Amniotic epithelial cell (primary cell): ENCODE data around the gene BTG4.

Experiments used
- DNase-seq: peaks from one replicate; pipeline ENCODE4 v3.0.0-alpha.2; 2010; ENCODE audit warnings: low read depth

BTG4 gene

DNA sequence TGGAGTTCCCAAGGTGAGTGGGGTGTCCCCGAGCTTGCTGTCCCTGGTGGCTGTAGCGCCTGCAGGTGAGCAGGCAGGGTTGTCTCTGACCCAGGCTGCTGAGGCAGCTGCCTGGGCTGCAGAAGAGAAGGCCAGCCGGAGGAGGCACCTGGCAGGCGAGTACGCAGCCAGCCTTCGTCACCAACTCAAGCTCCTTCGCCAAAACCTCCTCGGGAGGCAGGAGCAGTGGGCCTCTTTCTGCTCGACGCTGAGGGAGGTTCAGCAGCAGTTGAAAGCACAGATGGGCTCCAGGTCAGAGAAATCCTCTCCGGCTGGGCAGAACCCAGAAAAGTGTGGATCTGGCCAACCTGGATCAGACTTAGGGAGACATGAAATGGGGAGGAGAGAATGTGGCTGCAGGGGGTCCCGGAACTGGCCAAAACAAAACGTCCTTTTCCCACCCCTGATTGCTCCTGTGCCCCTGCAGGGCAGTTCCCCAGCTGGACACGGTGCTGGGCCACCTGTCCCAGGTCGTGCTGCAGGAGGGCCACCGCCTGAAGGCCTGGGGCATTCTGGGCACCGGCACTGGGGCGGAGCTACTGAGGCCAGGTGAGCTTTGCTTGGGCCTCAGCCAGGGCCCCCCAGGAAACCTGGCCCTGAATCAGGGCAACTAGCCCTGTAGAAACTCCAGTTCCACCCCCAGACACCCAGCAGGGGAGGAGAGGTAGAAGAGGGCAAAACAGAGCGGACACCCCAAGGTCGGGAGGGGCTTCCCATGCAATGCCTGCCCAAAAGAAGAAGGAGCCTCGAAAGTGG, 56.7 kb downstream of the BTG4 start:
- DNase-seq: no peak

DNA sequence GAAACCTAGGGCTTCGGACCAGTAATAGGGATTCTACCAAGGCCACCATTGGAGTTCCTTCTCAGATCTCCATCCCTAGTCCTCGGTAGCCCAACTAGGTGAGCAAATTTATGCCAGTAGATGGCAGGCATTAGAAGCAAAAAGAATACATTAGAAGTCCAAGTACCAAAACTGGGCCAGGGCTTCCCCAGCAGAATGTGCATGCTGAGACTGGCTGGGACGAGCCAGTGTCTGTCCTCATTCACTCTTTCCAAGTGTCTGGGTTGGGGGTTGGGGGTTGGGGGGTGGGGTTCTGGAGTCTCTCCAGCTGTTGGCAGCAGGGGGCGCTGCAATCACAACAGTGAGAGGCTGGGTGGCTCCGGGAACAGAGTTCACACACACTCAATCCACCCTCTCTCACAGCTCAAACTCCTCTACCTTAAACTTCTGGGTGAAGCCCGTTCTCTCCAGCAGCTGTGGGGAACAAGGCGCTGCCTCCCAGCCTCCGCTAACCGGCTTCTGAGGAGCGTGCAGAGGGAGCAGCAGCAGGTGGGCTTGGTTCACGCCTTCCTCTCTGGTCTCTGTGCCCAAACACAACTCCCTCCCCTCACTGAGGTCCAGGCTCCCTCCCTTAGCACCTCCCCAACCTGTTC, 57.5 kb downstream of the BTG4 start:
- peak; percentile 62 for DNase-seq

GRCh38 chr11:111452817-111453552, 59.2 kb downstream of the BTG4 start:
- no peak for DNase-seq

DNA sequence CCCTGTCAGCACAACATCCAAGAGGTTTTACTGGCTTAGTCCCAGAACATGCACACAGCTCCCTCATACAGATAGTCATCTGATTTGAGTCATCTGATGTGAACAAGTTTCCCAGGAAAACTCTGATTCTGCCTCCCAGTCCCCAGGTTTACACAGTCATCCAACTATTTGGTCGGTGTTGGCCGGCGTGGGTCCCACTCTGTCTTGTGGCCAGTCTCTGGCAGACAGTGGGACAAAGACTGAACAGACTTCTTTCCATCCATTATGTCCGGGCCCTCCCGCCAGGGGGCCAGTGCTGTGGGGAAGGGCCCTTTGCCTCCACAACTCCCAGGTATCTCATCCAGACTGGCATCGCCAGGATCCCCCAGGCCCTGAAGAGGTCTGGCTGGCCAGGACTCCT, 60.0 kb downstream of the BTG4 start:
- peak; percentile 54 for DNase-seq

DNA sequence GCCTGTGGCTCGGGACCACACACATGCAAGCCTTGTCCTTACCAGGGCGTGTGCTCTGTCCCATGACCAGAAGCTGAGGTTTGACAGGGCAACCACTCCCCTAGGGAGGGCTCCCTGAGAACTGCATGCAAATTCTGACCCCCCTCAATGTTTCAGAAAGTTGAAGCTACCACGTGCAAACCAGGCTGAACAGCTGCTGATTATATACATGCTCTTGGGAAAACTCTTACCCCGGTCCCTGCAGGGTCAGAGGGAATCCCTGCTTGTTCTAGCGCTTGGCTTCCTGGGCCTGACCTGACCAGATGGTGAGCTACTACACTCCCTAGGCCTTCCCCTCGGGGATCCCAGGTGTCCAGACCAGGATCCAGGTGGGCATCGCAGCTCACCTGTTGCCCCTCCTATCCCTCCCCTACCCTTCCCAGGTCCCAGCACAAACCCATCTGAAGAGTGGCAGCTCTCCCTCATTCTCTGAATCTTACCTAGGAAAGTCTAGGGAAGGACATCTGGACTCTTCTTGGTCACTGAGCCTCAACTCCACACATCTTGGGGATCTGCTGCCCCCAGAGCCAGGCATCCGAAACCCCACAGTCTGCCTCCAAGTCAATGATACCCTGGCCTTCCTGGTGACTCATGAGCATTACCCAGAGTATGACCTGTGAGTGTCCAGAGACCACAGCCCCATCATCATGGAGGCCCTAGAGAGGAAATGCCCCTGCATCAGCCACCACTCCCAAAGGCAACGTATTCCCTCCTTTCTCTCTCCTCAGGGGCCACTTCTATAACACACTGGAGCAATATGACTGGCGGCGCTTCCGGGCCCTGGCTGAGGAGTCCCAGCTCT, 61.5 kb downstream of the BTG4 start:
- DNase-seq: no peak

DNA sequence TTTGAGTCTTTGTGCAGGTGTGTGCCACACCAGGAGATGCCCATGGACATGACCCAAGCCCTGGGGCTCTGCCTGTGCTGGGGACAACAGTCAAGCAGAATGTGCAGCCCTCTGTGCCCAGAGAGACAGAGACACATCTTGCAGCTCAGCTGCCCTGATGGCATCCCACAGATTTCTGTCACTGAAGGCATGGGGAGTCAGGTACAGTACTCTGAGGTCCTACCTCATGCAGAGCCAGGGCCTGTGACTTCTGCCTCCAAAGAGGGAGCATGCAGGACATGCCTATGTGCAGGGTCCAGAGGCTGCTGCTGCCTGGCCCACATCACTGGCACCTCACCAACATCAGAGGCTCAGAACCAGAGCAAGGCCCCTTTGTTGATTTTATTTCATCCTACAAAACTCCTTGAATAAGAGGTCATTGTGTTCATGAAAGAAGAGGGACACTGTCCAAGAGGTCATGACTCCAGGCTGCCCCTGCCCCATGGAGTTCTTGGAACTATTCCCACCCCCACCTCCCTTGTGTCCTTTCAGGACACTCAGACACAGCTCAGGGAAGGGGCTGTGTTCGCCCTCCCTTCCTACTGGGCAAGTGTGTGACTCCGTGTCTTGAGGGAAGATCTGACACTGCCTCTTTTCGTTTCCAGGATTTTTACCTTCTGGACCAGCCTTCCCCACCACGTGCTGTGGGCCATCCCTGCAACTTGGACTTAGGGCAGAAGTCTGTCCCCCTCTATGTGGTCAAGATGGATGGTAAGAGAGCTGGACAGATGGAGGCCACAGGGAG, 62.3 kb downstream of the BTG4 start:
- DNase-seq: no peak

- DNase-seq: no peak
Measured at GRCh38 chr11:111448831-111449557, 63.2 kb downstream of the BTG4 start.

GRCh38 chr11:111448414-111448813, 63.8 kb downstream of the BTG4 start:
- no peak for DNase-seq

DNA sequence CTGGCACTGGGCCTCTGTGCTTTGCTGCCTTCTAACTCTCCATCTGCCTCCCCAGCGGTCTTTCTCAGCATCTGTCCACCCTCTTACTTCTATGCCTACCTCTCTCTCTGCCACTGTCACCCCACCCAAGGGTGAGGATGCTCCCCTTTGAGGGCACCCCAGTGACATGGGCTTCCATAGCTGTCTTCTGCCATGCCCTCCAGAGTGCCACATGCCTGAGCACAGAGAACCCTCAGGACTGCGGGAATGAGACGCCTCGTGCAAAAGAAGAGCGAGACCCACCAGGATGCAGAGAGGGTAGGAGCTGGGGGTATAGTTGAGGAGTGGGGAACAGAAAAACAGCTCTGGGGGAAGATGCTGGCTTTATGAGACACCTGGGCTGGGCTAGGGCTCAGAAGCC, 64.3 kb downstream of the BTG4 start:
- no peak for DNase-seq

GRCh38 chr11:111447112-111447471, 65.1 kb downstream of the BTG4 start:
- DNase-seq: no peak

DNA sequence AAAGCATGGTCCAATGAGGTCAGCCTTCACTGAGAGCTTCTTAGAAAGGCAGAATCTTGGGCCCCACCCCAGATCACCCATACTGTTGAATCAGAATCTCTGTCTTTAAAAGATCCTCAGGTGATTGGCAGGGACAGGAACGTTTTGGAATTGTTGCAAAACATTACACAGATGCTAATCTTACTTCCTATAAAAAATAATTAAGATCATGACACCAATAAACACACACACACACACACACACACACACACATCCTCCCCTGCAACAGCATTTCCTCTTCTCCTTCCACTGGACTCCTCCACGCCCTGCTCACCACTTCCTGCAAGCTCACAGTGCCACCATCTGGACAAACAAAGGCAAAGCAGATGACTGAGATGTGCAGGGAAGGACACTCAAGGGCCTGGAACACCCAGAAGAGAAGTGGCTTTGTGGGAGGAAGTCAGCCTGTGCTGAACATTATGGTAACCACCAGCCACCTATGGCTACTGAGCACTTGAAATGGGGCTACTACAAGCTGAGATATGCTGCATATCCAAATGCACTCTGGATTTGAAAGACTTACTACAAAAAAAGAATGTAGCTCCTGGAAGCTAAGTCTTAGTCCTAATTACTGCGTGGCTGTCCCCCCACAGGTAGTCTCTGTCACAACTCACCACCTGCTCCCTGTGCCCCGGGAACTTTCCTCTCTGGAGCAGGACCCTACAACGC, 65.6 kb downstream of the BTG4 start:
- DNase-seq: peak; percentile 94

GRCh38 chr11:111445586-111445985, 66.6 kb downstream of the BTG4 start:
- DNase-seq: peak; percentile 52
